Measurements from ENCODE around the gene KLHL8.

The KLHL8 gene

DNA sequence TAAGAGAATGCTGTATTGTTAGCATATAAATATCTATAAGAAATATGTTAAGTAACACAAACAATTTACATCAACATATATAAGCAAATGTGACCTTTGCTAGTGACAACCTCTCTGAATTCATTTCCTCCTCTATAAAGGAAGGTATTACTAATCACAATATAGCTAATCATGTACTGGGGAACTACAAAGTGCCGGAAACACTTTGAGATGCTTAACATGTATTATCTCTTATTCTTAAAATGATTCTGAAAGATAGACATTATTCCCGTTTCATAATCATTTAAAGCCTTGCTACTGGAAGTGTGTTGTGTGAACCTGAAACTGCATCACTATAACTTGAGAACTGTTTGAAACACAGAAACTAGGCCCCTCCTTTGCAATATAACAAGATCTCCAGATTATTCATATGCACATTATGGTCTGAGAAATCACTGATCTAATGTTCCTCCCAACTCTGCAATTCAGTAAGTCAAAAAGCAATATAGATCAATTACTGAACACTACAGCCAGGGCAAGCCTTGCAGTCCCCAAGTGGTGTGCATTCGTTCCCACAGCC lies 54.0 kb downstream of the KLHL8 start:
- Histone ChIP-seq H3K9me2 (replicated peaks; ENCODE audit: control insufficient read depth, low read length) (no peaks in the 10 kb centered on the region), H3K4me2 (ENCODE audit: low read length) (no peak overlapping the region), H3K4me3 (ENCODE audit: low read length) (no peak overlapping the region), H3K4me1 (ENCODE audit: control insufficient read depth, low read length) (no peaks in the 10 kb centered on the region), H4K20me1 (ENCODE audit: control insufficient read depth, insufficient read depth, low read depth, low read length) (no peaks in the 10 kb centered on the region), H3F3A (ENCODE audit: control insufficient read depth, insufficient read depth) (no peaks in the 10 kb centered on the region), H3K79me2 (ENCODE audit: control insufficient read depth, low read length) (no peaks in the 10 kb centered on the region), H3K36me3 (ENCODE audit: control insufficient read depth, low read length) (peaks cover 24% of the 10 kb centered on the region), H3K27me3 (ENCODE audit: control insufficient read depth, low read length) (no peaks in the 10 kb centered on the region), H3K27ac (ENCODE audit: low read depth, low read length) (no peak overlapping the region), H3K9me3 (ENCODE audit: control insufficient read depth, insufficient read depth, low read length) (no peaks in the 10 kb centered on the region)
- no peak for TF ChIP-seq EZH2phosphoT487 (IDR thresholded peaks at IDR 0.05; ENCODE audit: borderline replicate concordance, low read length)
- TF ChIP-seq, protein P1, sequence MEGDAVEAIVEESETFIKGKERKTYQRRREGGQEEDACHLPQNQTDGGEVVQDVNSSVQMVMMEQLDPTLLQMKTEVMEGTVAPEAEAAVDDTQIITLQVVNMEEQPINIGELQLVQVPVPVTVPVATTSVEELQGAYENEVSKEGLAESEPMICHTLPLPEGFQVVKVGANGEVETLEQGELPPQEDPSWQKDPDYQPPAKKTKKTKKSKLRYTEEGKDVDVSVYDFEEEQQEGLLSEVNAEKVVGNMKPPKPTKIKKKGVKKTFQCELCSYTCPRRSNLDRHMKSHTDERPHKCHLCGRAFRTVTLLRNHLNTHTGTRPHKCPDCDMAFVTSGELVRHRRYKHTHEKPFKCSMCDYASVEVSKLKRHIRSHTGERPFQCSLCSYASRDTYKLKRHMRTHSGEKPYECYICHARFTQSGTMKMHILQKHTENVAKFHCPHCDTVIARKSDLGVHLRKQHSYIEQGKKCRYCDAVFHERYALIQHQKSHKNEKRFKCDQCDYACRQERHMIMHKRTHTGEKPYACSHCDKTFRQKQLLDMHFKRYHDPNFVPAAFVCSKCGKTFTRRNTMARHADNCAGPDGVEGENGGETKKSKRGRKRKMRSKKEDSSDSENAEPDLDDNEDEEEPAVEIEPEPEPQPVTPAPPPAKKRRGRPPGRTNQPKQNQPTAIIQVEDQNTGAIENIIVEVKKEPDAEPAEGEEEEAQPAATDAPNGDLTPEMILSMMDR (IDR thresholded peaks at IDR 0.05; ENCODE audit: low read depth, low read length, poor library complexity, severe bottlenecking), result no peak

DNA sequence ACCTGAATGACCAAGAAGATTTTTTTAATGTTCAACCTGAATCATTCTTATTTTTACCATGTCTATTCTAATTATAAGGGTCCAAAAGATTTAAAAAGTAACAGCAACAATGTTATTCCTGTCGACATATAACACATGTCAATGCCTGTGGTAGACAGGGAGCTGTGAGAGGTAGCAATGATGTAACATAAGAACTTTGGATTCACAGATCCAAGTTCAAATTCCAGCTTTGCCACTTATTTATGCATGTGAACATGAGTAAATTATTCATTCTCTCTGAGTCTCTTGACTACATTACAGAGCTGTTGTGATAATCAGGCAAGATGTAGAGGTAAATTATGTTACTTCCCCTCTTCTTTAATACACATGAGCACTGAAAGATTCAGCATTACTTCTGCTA lies 54.5 kb downstream of the KLHL8 start:
- H3K27me3 ChIP-seq (ENCODE audit: control insufficient read depth, low read length), result no peaks in the 10 kb centered on the region
- no peaks in the 10 kb centered on the region for H3K9me2 ChIP-seq (replicated peaks; ENCODE audit: control insufficient read depth, low read length)
- no peak overlapping the region for H3K4me2 ChIP-seq (ENCODE audit: low read length)
- TF ChIP-seq EZH2phosphoT487 (IDR thresholded peaks at IDR 0.05; ENCODE audit: borderline replicate concordance, low read length), result no peak
- TF ChIP-seq, protein P1 (IDR thresholded peaks at IDR 0.05; ENCODE audit: low read depth, low read length, poor library complexity, severe bottlenecking), result no peak
- no peaks in the 10 kb centered on the region for H3K79me2 ChIP-seq (ENCODE audit: control insufficient read depth, low read length)
- H3K36me3 ChIP-seq (ENCODE audit: control insufficient read depth, low read length), result peaks cover 24% of the 10 kb centered on the region
- H3F3A ChIP-seq (ENCODE audit: control insufficient read depth, insufficient read depth), result no peaks in the 10 kb centered on the region
- H3K9me3 ChIP-seq (ENCODE audit: control insufficient read depth, insufficient read depth, low read length), result no peaks in the 10 kb centered on the region
- H4K20me1 ChIP-seq (ENCODE audit: control insufficient read depth, insufficient read depth, low read depth, low read length), result no peaks in the 10 kb centered on the region
- H3K4me3 ChIP-seq (ENCODE audit: low read length), result no peak overlapping the region
- no peaks in the 10 kb centered on the region for H3K4me1 ChIP-seq (ENCODE audit: control insufficient read depth, low read length)
- no peak overlapping the region for H3K27ac ChIP-seq (ENCODE audit: low read depth, low read length)

DNA sequence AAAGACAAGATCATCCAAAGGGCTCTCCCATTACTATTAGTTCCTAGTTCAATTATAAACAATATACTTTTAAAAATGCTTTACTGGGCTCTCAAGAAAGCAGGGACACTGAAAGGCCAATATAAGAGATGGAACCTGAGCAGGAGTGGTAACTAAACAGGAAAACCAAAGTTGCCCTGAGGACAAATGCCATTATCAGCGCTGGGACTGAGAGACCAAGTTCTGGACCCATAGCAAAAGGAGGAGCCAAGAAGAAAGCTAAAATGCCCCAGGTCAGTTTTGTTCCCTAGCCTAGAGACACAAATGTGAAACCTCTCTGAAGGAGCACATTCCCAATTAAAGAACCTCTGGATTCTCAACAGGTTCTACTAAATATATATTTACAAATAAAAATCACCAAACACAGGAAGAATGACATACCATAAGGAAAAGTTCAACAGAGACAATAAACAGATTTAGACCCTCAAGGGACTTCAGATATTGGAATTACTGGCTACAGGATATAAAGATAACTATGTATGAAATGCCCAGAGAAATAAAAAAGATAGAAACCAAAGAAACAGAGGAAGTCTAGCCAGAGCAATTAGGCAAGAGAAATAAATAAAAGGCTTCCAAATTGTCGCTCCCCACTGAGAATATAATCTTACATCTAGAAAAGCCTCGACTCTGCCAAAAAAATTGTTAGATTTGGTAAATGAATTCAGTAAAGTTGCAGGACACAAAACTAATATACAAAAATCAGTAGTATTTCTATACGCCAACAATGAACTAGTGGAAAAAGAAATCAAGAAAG lies 67.1 kb downstream of the KLHL8 start:
- H3K27ac ChIP-seq (ENCODE audit: low read depth, low read length), result no peak overlapping the region
- H3K9me3 ChIP-seq (ENCODE audit: control insufficient read depth, insufficient read depth, low read length), result no peaks in the 10 kb centered on the region
- no peaks in the 10 kb centered on the region for H3K79me2 ChIP-seq (ENCODE audit: control insufficient read depth, low read length)
- no peaks in the 10 kb centered on the region for H3K9me2 ChIP-seq (replicated peaks; ENCODE audit: control insufficient read depth, low read length)
- H3F3A ChIP-seq (ENCODE audit: control insufficient read depth, insufficient read depth), result no peaks in the 10 kb centered on the region
- no peaks in the 10 kb centered on the region for H3K27me3 ChIP-seq (ENCODE audit: control insufficient read depth, low read length)
- no peak for TF ChIP-seq EZH2phosphoT487 (IDR thresholded peaks at IDR 0.05; ENCODE audit: borderline replicate concordance, low read length)
- TF ChIP-seq, protein P1 (IDR thresholded peaks at IDR 0.05; ENCODE audit: low read depth, low read length, poor library complexity, severe bottlenecking), result no peak
- no peaks in the 10 kb centered on the region for H4K20me1 ChIP-seq (ENCODE audit: control insufficient read depth, insufficient read depth, low read depth, low read length)
- H3K36me3 ChIP-seq (ENCODE audit: control insufficient read depth, low read length), result no peaks in the 10 kb centered on the region
- H3K4me3 ChIP-seq (ENCODE audit: low read length), result no peak overlapping the region
- H3K4me1 ChIP-seq (ENCODE audit: control insufficient read depth, low read length), result no peaks in the 10 kb centered on the region
- H3K4me2 ChIP-seq (ENCODE audit: low read length), result no peak overlapping the region

Data from DOHH2 (cell line).